NCI-H526 treated with DMSO at 0.1 percent for 48 hours (cell line): ENCODE data around the gene RAB6D.
"Not testable (repeated sequence)": the region's sequence is repeated elsewhere in the genome, so short reads cannot be mapped to it uniquely, and the experiment has no call there.

Experiments
- DNase-seq: peaks from one replicate; lab custom pipeline; 2025; lab: John Stamatoyannopoulos, UW

RAB6D gene

DNA sequence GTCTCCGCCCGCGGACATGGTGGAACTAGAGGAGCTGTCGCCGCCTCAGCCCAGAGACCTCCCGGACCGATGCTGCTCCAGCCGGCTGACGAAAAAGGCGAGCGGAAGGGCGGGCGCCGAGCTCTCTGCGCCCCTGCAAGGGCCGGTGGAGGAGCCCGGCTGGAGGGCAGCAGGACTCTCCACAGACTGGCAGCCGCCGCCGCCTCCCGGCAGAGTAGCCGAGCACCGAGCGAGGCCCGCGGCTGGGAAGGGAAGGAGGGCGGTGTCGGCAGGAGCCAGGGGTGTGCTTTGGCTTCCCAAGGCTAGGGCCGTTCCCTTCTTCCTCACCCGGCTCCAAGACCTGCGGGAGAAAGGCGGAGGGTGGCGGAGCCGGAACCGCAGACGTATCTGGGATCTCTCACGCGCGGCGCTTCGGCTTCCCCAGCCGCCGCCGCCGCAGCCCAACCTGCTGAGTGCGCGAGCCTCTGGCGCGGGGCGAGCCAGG is at the start of gene RAB6D:
RAB6D (minus strand) TSS at position 466 of the 484 bp plus-strand sequence; CDS start at position 18, 448 bp downstream.
- peak; percentile 17 for DNase-seq

- DNase-seq, result peak; percentile 69
These were observed 49.3 kb upstream of the RAB6D start for GRCh38 chr2:131413148-131413747.

DNA sequence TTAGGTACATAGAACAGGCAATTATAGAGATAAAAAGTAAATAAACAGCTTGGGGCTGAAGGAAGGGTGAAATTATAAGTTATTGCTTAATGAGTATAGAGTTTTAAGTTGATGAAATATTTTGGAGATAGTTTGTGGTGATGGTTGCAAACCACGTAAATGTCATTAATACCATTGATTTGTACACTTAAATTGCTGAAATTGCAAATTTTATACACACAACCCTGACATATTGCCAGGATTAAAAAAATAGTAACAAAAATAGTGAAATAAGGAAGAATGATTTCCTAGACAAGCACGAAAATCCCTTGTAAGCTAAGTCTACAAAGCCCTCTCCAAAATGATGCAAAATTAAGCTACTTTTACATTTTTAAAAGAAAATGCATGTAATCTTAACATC is 46.2 kb upstream of the RAB6D start:
- DNase-seq, result no peak

DNA sequence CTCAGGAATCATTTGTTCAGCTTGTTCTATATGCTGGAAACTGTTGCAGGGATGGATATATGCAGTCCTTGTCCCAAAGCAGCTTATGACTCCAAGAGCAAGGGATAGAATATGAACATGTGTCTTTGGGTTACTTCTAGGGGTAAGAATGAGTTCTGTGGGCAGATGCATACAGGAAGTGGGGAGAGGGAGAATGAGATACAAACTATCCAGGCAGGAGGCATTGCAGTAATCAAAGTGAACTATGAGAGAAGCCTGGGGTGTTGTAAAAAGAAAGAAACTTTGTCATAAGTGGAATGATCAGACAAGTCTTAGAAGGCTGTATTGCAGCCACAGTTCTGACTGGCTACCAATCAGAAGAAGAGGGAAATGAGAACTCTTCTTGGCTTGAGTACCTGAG is 44.8 kb upstream of the RAB6D start:
- DNase-seq, result no peak

- no peak for DNase-seq
These were observed 44.2 kb upstream of the RAB6D start for GRCh38 chr2:131408207-131408606.

DNA sequence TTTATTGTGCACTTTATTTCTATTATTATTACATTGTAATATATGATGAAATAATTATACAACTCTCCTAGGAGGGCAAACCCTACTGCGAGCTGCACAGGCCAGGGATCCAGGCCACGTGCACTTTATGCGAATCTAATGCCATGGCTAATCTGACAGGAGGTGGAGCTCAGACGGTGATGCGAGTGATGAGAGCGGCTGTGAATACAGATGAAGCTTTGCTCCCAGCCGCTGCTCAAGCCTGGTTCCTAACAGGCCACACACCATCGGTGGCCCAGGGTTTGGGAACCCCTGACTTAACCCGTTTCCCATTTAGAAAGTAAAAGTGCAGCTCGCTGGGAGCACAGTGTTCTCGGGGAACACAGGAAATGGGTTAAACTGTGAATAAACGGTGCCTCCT is 40.8 kb upstream of the RAB6D start:
- no peak for DNase-seq

DNA sequence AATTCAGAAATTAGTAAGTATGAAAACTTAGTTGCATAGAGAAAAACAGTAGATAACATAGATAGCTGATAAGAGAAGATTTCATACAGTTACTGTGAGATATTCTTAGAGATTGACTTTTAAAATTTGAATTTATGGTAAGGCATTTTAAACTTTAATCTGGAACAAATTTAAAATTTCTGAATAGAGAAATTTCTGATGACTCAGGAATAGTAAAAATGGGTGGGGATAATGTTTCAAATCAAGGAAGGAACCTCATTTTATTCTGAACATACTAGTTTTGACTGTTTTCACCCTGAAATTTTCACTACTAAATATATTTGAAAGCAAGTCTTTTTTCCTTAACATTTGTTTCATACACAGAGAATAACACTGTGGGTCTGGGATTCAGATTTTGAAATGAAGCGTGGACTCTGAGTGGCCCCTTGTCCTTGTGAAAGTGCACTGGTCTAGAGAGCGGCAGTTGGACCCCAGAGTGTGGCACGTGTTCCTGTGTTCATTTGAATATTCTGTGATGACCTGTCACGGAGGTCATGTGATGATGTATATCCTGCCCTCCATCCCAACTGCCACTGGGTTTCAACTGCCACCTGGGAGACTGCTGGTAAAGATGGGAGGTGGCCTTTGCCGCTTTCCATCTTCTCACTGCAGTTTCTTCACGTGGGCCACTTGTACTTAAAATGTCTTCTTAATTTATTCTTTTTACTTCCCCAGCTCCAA is 38.5 kb upstream of the RAB6D start:
- no peak for DNase-seq

DNA sequence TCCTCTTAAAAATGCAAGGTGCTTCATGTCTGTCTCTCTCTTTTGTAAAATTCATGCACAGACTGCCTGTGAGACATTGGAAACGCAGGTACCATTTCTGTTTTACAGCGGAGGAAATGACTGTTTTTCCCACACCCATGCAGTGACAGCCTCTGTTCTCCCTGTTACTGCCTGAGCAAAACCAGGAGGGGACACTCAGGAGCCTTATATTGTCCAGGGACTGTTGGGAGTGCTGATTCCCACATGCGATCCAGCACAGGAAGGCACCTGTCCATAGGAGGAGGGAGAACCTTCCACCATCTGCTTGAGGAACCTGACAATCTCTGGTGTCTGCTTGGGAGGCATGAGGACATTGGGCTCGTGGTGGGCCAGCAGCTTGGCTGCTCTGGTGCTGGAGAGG is 36.9 kb upstream of the RAB6D start:
- DNase-seq, result no peak

DNA sequence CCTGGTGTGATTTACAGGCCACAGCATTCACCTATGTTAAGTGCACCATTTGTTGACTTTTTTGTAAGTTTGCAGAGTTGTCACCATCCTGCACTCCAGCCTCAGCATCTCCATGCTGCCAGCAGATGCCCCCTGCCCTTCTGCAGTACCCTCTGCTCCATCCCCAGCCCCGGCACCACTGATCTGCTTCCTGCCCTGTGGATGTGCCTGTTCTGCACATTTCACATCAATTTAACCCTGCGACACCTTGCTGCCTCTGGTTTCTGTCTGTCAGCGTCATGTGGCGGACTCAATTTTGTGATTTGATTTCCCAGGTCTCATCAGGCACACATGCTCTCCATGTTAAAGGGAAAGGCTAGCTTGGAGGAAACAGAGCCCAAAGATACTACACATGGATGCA is 36.5 kb upstream of the RAB6D start:
- DNase-seq, result not testable (repeated sequence)

DNA sequence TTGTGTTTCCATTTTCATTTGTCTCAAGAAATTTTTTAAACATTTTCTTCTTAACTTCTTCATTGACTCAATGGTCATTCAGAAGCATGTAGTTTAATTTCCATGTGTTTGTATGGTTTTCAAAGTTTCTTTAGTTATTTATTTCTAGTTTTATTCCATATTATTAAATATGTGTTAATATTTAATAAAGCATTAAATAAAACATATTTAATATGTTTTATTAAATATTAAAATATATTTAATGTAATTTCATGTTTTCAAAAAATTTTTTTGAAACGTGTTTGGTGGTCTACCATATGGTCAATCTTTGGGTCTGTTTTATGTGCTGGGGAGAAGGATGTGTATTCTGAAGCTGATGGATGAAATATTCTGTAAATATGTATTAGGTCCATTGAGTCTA is 32.2 kb upstream of the RAB6D start:
- not testable (repeated sequence) for DNase-seq

- DNase-seq, result not testable (repeated sequence)
These were observed 31.2 kb upstream of the RAB6D start for GRCh38 chr2:131395024-131395645.

DNA sequence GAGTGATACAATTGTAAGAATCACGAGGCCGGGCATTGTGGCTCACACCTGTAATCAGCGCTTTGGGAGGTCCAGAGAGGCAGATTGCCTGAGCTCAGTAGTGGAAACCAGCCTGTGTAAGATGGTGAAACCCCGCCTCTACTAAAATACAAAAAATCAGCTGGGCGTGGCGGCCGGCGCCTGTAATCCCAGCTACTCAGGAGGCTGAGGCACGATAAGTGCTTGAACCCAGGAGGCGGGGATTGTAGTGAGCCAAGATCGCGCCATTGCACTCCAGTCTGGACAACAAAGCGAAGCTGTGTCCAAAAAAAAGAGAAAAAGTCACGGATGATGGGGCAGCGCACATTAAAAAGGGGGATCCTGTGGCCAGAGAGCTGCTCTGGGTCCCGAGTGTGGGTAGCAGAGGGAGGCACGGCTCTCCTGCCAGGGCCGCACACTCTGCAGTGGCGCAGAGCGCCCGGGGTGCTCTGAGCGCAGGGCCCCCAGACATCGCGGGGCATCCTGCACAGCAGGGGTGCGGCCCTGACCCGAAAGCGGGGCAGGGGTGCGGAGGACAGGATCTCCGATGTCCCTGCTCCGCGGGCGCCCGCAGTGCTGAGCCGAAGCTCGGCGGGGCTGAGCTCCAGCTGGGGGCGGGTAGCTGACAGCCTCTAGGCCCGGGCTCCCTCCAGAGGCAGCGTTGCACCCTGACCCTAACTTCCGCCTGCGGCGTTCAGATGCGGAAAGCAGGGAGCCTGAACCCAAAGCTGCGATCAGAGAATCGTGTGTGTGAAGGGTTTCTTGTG is 30.4 kb upstream of the RAB6D start:
- no peak for DNase-seq

DNA sequence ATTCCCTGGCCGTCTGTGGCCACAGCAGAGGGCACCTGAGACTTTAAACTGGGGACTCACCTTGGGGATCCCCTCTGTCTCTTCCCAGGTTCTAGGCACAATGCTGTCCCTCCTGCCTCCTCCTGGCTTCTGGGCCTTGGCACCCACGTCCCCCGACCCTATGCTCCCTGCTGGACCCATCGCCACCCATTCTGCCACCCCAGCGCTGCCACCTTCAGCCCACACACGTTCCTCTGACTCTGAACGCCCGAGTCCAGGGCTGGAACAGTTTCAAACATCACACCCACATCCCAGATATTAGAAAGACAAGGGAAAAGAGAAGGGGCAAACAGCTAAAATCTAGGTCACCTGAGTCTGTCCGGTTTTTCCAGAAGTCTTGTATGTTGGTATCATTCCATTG is 28.0 kb upstream of the RAB6D start:
- not testable (repeated sequence) for DNase-seq

DNA sequence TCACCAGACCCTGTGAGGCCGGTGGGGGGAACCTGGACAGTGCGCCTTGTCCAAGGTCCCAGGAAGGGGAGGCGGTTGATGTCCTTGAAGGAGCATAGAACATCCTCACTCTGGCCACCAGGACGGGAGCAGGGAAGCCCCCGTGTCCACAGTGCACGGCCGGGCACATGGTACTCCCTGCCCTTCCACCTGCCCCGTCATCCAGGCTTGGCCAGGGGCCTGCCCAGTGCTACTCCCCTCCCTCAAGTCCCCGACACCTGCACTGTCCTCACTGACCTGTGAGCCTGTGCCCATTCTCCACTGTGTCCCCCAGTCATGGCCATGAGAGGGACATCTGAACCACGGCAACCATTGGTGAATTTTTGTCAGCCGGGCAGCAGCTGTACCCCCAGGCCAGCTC is 27.5 kb upstream of the RAB6D start:
- not testable (repeated sequence) for DNase-seq

DNA sequence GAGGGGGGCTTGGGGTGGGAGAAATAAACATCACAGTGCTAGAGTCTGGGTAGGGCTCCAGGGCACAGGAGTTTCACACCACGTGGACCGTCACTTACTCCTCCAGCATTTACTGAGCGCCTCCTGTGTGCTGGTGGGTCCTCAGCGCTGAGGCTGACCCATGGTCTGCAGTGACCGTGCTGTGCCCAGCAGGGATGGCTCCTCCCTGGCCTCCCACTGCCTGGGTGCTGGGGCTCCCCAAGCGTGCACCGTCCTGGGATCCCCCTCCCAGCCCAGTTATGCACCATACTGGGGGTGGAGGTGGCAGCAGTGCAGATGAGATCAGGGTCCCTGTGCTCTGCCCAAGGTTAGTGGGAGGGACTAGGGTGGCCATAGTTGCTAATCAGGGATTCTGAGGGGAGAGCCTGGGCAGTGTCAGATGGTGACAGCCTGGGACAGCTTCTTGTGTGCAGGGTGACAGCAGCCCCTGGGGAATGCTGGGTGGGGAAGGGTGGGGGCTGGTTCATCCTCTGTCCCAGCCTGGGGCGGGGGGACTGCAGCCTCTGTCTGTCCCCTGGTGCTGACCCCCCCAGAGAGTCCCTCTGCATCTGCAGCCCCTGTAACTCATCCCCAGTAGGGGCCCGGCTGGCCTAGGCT is 26.6 kb upstream of the RAB6D start:
- not testable (repeated sequence) for DNase-seq

DNA sequence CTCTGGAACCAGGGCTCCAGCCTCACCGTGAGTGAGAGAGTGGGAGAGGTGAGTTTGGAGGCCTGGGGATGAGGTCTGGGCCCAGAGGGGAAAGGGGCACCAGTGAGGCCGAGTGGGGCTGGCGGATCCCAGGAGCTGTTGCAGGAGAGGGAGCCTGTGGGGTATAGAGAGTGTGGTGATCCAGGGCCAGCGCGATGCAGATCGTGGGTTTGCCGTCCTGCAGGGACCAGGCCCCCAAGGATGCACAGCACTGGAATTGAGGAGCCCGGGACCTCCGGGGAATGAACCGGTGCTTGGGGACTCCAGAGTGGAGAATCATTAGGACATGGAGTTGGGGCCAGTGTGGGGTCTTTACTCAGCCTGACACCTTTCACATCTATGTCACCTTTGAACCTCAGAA is 25.7 kb upstream of the RAB6D start:
- DNase-seq, result no peak

DNA sequence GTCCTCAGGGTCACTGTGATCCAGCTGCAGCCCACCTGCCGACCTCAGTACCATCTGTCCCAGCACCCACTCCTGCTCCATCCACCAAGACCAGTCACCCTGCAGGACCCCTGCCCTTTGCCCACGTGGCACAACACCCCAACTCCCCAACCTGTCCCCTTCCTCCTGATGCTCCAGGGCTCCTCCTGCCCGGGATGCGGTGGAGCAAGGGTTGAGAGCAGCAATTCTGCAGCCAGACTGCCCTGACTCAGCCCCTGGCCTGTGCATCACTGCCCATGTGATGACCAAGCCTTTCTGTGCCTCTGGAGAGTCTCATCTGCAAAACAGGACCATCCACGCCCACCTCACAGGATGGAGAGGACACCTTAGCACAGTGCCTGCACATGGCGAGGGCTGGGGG is 24.9 kb upstream of the RAB6D start:
- not testable (repeated sequence) for DNase-seq

DNA sequence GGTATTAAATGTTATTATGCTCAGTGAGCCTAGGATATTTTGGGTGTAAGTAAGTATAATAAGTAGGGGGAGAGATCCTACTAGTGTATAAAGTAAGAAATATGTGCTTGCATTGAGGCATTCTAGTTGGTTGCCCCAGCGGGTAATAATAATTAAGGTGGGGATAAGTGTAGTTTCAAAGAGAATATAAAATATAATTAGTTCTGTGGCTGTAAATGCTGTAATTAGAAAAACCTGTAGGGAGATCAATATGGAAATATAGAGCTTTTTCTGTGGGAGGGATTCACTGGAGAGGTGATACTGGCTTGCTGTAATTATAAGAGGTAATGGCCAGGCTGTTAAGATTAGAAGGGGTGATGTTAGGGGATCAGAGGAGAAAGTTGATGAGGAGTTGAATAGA is 9.1 kb upstream of the RAB6D start:
- DNase-seq, result not testable (repeated sequence)

GRCh38 chr2:131369954-131370353 is 6.0 kb upstream of the RAB6D start:
- DNase-seq, result no peak

DNA sequence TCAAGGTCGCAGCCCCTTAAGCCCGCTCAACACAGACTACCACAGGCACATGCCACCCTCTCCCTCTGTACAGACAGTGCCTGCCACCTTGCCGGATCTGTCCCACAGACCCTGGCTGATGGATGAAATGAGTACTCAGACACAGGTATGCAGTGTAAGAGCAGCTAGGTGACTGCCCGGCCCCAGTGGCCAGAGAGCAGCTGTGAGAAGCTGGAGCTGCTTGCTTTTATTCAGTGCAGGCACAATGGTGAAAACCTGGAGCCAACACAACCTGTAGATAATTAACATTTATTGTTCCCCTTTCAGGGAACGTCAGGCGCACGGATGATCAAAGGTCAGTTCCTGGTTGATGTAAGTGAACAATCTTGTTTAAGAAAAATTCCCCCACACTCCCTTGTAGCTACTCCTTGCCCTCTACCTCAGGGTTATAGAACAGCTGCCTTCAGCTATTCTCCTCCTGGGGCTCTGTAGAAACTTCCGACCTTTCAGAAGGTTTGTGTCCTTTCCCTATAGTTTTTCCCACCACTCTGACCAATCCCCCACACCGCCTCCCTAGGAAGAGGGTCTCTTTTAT is 4.6 kb upstream of the RAB6D start:
- DNase-seq, result not testable (repeated sequence)

DNA sequence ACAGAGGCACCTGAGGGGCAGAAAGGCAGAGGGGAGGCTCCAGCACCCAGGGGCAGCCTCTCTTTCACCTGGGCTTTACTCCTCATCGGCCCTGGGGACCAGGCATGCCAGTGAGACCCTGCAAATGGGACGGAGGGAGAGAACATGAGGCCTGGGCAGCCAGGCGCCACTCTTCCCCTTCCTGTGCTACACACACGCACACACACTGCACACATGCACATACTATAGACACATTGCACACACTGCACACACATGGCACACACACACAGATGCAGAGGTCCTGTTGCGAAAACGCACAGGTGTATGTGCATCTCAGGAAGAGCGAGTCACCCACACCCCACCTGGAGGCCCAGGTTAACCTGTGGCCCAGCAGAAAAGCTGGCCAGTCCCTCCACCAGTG is 3.4 kb upstream of the RAB6D start:
- no peak for DNase-seq

- DNase-seq, result no peak
These were observed 2.7 kb upstream of the RAB6D start for GRCh38 chr2:131366643-131367042.
